HG03095 (cell line): Measurements from ENCODE around the gene FNDC5.

Experiments used
- ATAC-seq: cut with Tn5 transposase; IDR thresholded peaks from one replicate; pipeline ENCODE4 v1.9.1; 2021; ENCODE audit warnings: moderate library complexity; ENCODE audit not compliant: unreplicated experiment

FNDC5 gene

GRCh38 chr1:32865639-32866405 lies 4.9 kb downstream of the FNDC5 start:
- no peak for ATAC-seq

GRCh38 chr1:32864375-32865019 lies 6.2 kb downstream of the FNDC5 start:
- no peak for ATAC-seq

- no peak for ATAC-seq
These were observed 6.8 kb downstream of the FNDC5 start for GRCh38 chr1:32863881-32864245.

GRCh38 chr1:32863218-32863880 lies 7.4 kb downstream of the FNDC5 start:
- no peak for ATAC-seq

- ATAC-seq: no peak
These were observed 8.6 kb downstream of the FNDC5 start for GRCh38 chr1:32861904-32862695.

- no peak for ATAC-seq
These were observed 10.1 kb downstream of the FNDC5 start for GRCh38 chr1:32860566-32860965.

- ATAC-seq: no peak
These were observed 10.8 kb downstream of the FNDC5 start for GRCh38 chr1:32859915-32860314.

- no peak for ATAC-seq
These were observed 11.9 kb downstream of the FNDC5 start for GRCh38 chr1:32858791-32859190.

GRCh38 chr1:32858136-32858535 lies 12.6 kb downstream of the FNDC5 start:
- ATAC-seq: no peak

- no peak for ATAC-seq
These were observed 14.7 kb downstream of the FNDC5 start for GRCh38 chr1:32855861-32856617.

- ATAC-seq: no peak
These were observed 22.2 kb downstream of the FNDC5 start for GRCh38 chr1:32848354-32849063.

- ATAC-seq: no peak
These were observed 38.8 kb downstream of the FNDC5 start for GRCh38 chr1:32831878-32832277.

GRCh38 chr1:32830092-32830852 lies 40.4 kb downstream of the FNDC5 start:
- no peak for ATAC-seq

- no peak for ATAC-seq
These were observed 42.4 kb downstream of the FNDC5 start for GRCh38 chr1:32828341-32828740.

- no peak for ATAC-seq
These were observed 45.5 kb downstream of the FNDC5 start for GRCh38 chr1:32825181-32825580.

GRCh38 chr1:32818804-32819541 lies 51.7 kb downstream of the FNDC5 start:
- peak; percentile 37 for ATAC-seq

- ATAC-seq: no peak
These were observed 52.6 kb downstream of the FNDC5 start for GRCh38 chr1:32817815-32818786.
